ENCODE data around the gene INPP5A.

INPP5A gene

DNA sequence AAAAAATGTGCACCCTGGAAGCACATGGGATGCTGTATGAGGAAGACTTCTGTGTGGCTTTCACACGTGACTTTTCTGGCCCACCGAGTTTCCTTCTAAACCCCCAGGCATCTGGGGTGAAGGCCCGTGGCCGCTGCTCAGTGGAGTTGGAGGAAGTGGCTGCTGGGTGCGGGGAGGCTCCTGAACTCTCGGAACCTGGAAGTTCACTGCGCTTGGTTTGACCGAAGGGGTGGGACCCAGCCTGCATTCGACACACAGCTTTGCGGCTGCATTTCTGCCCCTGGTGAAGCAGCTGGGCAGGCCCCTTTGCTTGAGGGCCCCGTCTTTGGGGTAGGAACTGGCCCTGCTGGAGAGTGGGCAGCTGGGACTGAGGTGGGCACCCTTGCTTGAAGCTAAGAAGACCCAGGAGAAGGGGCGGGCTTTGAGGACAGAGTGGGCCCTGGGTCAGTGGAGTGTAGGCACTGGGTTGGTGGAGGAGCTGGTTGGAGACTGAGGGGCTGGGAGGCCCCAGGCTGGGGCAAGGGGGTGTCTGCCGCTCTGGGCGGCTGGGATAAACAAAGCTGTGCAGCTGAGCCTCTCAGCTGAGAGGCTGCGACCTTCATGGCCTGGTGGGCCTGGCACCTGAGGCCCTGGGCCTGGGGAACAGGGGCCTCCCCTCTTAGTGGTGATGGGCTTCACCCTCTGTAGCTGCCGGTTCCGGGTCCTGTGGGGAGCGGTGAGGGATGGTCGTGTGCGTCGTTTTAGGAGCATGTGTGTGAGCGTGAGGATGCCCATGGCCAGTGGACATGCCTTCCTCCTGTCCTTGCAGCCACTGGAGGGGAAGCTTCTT lies 78.0 kb downstream of the INPP5A start:
- DNase-seq, result peak; percentile 47

DNA sequence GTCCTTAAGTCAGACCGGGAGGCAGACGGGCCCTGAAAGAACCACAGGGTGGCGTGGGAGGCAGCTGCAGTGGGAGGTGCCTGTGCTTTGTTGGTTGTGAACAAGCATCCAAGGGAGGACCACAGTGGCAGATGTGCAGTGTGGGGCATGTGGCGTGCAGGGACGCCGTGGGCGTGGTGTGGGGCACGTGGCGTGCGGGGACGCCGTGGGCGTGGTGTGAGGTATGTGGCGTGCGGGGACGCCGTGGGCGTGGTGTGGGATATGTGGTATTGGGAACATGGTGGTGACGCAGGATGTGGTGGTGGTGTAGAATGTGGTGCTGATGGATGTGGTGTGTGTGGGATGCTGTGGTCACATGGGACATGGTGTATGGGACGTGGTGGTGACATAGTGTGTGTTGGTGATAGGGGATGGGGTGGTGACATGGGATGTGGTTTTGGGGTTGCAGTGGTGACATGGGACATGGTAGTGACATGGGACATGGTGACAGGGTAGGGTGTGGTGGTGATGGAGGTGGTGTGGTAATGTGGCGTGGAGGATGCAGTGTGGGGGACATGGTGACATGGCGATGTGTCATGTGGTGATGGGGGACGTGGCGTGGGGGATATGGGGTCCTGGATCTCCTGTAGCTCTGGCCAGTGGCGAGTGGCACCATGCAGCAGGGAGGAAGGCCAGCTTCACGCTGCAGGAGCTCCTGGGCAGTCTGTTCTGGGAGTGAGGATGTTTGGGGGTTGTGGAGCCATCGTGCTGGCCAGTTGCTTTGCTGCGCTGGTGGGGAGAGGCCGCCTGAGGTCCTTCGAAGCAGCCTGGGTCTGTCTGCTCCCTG lies 78.8 kb downstream of the INPP5A start:
- no peak for DNase-seq

DNA sequence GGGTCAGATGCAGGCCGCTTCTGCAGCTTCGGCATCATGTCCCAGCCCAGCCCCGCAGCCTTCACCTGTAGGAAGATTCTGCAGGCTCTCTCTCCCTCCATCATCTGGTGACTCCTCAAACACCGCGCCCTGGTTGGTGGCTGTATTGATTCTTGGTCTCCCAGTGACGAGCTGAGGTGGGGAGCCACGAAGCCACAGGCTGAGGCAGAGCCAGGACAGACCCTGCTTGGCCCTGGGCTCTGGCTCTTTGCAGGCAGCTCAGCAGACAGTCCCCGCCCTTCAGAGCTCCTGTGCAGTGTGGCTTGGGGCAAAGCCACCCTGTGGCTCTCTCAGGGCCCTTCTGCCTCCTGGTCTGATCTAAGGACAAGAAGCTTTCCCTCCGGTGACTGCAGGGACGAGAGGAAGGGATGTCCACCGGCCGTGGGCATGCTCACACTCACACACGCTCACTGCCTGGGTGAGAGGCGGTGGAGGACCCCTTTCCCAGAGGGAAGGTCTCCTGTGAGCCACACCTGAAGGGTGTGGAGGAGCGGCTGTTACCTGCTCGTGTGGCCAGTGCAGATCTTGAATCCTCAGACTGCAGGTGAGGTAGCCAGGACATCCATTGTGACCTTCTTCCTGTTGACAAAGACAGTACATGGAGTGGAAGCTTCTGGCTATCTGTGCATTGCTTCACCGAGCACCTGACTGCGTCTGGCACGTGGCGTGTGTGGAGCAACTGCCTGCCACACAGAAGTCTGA lies 79.6 kb downstream of the INPP5A start:
- no peak for DNase-seq

DNA sequence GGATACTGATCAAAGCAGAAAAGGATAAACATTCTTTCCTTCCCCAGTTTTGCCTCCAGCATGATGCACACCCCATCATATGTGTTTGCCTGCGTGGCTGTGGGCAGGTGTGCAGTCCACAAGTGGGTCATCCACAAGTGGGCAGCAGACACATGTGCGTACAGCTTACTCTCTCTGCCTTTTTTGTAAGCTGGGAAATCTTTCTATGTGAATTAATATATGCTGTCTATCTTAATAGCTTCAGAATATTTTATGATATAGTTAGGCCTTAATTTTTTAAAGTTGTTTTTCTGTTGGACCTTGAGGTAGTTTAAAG lies 80.1 kb downstream of the INPP5A start:
- no peak for DNase-seq

DNA sequence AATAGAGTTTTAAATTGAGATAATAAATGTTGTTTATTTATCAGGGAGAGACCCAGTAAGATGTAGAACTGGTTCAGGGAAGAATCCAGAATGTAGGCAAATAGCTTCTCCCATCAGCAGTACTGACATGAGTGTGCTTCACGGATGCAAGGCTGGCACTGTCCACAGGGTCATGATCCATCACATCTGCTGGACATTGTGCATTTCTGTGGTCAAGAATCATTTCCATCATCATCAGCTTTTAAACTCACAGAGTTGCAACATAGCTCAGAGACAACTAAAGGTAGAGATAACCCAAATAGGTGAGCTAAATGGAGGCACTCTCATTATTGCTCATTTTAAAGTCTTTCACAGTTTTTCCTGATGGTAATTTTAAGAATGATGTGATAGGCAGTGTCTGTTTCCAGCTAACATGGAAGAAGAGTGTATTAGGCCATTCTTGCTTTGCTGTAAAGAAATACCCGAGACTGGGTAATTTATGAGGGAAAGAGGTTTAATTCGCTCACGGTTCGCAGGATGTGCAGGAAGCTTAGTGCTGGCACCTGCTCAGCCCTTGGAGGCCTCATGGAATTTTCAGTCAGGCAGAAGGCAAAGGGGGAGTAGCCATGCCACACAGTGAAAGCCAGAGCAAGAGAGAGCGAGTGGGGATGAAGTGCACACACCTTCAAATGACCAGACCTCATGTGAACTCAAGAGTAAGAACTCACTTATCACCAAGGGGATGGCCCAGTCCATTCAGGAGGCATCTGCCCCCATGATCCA lies 80.8 kb downstream of the INPP5A start:
- no peak for DNase-seq

DNA sequence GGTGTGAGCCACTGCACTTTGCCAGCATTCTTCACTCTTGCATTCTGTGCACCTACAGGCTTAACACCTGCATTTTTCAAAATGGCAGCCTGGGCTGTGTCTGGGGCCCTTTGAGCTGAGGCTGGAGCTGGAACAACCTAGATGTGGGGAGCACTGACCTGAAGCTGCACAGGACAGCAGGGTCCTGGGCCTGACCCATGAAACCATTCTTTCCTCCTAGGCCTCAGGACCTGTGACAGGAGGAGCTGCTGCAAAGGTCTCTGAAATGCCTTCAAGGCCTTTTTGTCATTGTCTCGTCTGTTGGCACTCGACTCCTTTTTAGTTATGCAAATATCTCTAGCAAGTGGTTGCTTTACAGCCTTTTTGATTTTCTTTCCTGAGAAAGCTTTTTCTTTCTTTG lies 82.3 kb downstream of the INPP5A start:
- no peak for DNase-seq

DNA sequence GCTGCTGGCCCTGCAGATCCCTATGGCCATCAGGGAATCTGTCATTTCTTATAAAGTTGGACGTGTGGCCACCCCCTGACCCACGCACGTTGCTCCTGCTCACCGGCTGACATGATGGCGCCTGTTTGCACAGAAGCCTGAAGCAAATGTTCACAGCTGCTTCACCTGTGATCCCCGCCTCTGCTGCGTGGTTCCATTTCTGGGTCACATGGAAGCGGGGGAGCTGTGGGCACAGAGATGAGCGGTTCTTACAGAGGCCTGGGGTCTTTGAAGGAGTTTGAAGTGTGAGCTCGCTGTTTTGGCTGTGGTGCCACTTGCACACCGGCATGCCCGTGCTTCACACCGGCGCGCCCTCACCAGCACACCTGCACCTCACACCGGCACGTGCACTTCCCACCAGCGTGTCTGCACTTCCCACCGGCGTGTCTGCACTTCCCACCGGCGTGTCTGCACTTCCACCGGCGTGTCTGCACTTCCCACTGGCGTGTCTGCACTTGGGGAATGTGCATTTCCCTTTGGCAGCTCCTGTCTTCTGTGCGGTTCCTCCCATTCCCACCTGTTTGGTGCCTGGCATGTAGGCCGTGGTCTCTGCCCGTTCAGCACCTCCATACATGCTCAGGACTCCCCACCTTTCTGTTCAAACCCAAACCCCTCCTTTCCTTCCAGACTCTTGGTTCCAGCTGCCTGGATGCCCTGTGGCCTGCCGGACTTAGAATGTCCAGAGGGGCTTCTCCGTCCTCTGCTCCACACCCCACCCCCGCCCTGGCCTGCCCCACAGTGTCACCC lies 86.7 kb downstream of the INPP5A start:
- DNase-seq, result no peak

DNA sequence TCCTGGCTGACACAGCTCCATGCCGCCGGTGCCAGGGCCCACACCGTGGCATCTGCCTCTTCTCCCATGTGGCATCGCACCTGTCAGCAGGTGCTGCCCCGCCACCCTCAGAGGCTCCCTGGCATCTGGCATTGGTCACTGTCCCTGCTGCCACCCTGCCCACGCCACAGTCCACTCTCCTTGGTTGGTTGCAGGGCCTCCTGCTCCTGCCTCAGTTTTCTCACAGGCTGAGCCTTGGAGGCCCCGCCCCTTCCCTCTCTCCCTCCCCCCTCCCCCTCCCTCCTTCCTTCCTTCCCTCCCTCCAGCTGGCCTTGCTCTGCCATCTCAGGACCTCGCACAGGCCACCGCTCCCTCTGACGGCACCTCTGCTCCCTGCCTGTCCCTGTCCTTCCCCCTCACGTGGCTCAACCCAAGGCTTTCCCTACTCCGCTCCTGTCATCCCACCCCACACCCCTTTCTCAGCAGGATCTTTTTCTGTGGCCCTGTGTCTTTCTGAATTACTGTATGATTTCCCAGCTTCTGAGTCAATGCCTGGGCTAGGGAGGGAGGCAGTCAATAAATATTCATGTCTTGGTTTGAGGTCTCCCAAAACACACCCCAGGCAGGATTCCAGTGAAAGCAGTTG lies 87.4 kb downstream of the INPP5A start:
- DNase-seq, result no peak

DNA sequence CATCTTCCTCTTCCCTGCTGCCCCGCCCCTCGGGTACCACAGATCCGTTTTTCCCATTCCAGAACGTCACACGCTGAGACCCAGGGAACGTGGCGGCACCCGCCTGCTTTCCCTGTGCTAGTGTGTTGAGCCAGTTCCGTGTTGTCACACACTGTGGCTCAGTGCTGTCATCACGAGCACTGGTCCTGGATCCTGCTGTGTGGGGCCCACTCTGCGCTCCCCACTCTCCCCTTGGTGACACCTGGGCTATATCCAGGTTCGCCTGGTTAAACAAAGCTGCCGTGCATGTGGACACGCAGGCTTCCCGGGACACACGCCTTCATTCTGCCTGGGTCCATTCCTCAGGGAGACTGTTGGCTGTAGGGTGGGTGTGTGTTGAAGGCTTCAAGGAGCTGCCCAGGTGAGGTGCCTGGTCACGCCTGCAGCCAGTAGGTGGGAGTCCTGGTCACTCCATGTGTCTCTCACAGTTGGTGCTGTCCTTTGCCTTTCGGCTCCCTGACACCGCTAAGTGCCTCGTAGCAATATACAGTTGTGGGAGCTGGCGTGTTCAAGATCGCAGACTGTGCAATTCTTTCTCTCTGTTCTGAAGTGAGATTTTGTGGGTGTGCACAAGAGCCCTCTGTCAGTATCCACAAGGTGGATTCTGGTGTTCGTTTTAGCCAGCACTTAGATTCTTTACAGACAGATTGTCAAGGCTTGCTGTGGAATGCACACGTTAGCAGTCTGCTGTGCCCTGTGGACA lies 88.6 kb downstream of the INPP5A start:
- peak; percentile 20 for DNase-seq

DNA sequence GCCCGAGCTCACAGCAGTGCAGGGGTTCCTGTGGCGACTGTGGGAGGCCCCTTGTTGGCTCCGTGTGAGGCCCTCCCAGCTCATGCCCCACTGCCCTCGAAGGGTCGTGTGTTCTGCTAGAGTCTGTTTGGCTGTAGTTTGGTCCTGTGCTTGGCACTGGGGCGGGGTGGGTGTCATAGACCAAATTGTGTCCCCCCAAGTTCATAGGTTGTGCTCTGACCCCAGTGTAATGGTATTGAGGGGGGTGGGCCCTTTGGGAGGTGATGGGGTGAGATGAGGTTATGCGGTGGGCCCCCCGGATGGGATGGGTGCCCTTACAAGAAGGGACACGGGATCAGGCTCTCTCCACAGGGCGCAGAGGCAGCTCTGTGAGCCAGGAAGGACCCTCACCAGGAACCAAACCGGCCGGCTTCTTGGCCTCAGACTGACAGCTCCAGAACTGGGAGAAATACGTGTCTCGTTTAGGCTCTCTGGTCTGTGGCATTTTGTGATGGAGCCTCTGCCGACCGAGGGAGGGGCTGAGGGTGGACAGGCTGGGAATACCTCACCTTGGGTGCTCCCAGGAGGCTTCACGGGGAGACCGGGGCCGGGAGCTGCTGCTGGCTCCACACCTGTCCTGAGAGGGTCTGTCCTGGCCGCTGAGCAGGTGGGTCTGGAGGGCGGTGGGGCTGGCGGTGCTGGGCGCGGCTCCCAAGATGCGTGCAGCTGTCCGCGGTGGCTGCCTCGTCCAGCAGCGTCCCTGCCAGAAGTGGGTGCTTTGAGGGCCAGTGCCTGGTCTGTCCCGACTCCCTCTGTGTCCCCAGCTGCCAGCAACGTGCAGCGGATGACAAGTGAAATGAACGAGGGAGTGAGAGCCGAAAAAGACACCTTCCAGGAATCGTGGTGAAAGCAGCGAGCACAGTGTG lies 89.4 kb downstream of the INPP5A start:
- no peak for DNase-seq

DNA sequence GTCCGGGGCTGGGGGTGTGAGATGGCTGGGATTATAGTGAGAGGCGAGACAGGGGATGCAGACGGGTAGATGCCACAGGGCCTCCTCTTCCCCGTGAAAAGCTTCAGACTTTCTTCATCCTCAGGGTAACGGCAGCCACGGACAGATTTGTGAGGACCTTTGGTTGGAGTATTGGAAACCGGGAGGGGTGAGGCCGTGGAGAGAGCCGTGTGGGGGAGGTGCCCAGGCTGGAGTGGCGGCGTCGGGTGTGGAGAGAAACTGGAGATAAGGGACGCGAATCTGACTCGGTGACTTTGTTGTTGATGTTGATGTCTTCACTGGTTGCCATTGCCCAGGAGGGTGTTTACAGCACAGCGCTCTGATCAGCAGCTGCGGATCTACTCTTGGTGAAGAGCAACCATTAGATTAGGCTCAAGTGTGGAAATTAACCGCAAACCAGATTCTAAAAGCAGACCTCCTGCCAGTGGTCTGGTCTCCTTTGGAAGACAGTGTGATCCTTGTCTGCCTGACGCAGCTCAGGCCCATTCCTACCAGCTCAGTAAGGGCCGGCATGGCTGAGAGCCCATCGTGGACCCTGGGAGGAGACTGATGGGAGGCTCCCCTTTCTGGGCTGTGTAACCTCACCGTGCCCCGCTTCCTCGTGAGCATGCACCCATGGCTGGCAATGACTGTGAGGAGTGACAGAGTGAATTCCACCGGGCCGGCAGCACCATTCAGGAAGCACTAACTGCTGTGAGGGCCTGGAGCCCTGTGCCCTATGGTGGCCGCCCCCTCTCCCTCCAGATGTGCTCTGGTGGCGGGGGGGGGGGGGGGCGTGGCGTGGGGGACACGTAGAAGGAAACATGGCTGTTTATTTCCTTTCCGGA lies 90.3 kb downstream of the INPP5A start:
- DNase-seq, result peak; percentile 30

DNA sequence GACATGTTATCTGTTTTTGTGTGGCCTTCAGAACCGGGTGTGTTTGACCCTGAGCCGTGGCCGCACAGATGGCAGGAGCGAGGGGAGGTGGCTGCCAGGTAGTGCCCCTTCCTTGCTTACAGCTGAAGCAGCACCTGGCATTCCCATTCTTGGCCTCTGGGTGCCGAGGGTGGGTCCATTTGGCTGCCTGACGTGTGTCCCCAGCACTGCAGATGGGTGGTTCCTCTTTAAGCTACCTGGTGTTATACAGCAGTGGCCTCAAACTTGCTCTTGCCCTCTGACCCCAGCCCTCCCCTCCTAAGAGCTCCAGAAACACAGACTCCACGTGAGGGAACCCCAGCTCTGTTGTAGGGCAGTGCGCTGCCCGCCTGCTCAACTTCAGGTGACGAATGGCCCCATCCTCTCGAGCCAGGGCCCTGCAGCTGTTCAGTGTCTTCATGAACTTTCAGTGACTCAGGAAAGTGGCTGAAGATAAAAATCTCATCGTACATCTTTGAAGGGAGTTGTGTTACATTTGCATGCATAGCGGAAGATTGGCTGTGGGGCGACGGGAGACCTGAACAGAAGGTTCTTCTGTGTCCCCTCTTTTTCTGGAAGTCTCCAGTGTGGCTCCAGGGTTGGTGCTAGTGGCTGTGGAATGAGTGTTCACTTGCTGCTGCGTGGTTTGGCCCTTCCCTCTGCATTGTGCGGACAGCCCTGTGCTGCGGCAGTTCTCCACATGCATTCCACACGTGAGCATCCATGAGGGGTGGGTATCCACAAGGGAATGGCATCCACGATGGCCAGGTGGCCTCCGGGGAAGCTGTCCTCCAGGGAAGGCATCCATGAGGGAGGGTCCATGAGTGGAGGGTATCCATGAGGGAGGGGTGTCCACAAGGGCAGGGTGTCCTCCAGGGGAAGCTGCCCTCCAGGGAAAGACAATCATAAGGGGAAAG lies 91.6 kb downstream of the INPP5A start:
- no peak for DNase-seq

DNA sequence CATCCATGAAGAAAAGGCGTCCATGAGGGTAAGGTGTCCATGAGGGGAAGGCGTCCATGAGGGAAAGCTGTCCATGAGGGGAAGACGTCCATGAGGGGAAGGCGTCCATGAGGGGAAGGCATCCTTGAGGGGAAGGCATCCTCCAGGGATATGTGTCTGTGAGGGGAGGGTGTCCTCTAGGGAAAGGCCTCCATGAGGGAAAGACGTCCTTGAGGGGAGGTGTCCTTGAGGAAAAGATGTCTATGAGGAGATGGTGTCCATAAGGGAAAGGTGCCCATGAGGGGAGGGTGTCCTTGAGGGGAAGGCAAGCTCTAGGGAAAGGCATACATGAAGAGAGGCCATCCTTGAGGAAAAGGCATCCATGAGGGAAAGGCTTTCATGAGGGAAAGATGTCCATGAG lies 92.6 kb downstream of the INPP5A start:
- DNase-seq, result no peak

DNA sequence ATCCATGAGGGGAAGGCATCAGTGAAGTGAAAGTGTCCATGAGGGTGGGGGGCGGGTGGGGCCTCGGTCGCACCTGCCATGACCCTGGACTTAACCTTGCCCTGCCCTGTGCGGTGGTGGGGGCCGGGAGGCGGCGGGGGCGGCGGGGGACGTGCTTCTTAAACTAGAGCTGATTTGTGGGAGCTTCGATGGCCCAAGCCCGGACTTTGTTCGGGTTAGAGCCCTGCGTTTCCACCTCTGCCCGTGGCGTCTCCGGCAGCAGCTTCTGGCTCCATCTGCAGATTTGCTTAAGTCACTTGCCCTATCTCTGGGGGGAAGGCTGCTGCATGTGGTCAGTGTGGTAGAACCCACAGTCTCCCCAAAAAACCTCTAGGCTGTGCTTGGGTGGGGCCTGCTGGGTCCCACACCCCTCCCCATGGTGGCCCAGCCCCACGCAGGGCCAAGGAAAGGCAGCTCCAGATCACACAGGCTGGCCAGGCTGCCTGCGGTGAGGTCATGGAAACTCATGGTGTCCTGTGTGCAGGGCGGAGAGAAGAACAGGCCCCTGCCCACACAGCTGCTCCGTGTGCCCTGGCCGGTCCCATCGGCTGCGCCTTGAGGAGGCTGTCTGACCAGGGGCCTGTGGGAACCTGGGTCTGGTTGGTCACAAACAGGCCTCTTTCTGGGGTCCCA lies 93.2 kb downstream of the INPP5A start:
- no peak for DNase-seq

DNA sequence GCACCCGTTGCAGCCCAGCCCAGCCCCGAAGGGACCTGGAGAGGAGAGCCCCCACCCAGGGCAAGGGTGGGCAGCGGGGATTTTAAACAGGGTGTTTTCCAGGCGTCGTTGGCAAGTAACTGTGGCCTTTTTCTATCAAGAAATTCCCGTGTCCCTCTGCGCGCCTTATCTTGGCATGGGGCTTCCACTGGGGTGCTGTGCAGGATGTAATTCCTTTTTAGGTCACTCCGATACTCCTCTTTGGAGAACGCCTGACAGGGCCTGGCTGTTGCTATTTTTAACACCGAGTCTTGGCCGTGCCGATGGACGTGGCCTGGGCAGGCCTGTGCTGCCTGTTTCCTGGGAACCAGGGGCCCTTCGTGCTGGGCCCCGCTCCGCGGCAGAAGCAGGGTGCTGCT lies 93.8 kb downstream of the INPP5A start:
- no peak for DNase-seq

DNA sequence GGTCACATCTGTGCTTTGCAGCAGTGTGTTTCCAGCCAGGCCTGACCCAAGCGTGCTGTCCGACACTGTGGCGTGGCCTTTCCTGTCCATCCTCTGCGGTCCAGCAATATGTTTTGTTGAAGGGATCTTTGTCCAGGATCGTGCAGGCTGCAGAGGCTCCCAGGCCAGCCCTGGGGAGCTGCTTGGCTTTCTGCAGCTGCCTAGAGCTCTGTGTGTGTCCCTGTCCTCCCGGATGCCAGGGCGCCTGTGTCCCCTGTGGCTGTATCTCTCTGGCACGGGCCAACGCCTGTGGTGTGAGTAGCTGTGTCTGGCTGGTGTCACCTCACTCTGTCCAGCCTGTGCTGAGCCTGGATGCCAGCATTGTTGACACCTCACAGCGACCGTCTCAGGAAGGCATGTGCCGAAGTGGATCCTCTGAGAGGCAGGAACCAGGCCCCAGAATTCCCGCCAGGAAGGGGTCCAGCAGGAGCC lies 94.5 kb downstream of the INPP5A start:
- peak; percentile 26 for DNase-seq
